Lower leg skin (tissue), 3 donors: ENCODE results near the gene VAV3.

ENCODE experiments used
- CTCF ChIP-seq, 3 donors: fragments of 450-650 bp; IDR thresholded peaks; one replicate each; pipeline ENCODE4 v1.5.1; 2016; ENCODE audit warnings: antibody characterized with exemption in 3 of 3, mild to moderate bottlenecking in 3 of 3, moderate library complexity in 2 of 3
- POLR2A ChIP-seq, 2 donors: fragments of 450-650 bp; IDR thresholded peaks; one replicate each; pipeline ENCODE4 v1.6.1; 2016 to 2017; ENCODE audit warnings: antibody characterized with exemption in 2 of 2, mild to moderate bottlenecking in 1 of 2, moderate library complexity in 1 of 2

GRCh38 chr1:107914119-107914765 lies 50.7 kb downstream of the VAV3 start:
- no peak for TF ChIP-seq CTCF (IDR thresholded peaks at IDR 0.05)
- no peak for TF ChIP-seq POLR2A (IDR thresholded peaks at IDR 0.05)
